Fibroblast of lung (primary cell): ENCODE measurements around the gene MPRIP.

Experiments used
- CTCF ChIP-seq, 2 donors: IDR thresholded peaks in 1 of 2; conservative IDR thresholded peaks in 1 of 2; 1 replicate in 1 of 2; 2 replicates in 1 of 2; pipeline ENCODE4 v1.5.1; 2011 to 2012; ENCODE audit warnings: low read length in 2 of 2, control low read depth in 1 of 2, inconsistent platforms in 1 of 2, low read depth in 1 of 2, mild to moderate bottlenecking in 1 of 2
- EZH2 ChIP-seq: IDR thresholded peaks from 2 replicates; pipeline ENCODE4 v1.5.1; 2012; ENCODE audit warnings: low read length, control low read depth, mild to moderate bottlenecking; ENCODE audit errors: missing control alignments

GRCh38 chr17:17131839-17132238 lies 89.6 kb downstream of the MPRIP start:
- TF ChIP-seq CTCF (conservative IDR thresholded peaks at IDR 0.05 in 1 of 2, IDR thresholded peaks at IDR 0.05 in 1 of 2; ENCODE audit: low read depth in 1 of 2, low read length in 2 of 2) (no peak), EZH2 (no peak)
